HG03280 (cell line): ENCODE measurements around the gene UTP20.
"Not testable (repeated sequence)": the region's sequence is repeated elsewhere in the genome, so short reads cannot be mapped to it uniquely, and the experiment has no call there.

Source experiments
- ATAC-seq: cut with Tn5 transposase; IDR thresholded peaks from one replicate; pipeline ENCODE4 v1.9.1; 2021; ENCODE audit warnings: mild to moderate bottlenecking, moderate library complexity; ENCODE audit not compliant: unreplicated experiment

The UTP20 gene

DNA sequence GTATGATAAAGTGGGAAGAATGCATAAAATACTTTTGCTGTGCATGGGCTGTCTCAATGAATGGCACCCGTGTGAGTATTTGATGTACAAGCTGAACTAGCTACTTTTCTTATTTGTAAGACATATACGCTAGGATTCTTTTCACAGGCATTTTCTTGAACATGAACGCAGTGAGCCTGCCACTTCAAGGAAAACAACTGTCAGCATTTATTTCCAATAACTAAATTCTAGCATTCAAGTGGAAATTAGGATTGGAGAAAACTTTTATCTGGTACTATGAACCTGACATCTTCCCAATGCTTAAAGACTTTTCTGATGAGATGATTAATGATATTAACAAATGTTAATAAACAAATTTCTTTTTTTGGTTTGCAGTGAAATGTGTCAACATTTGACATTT is 45.7 kb downstream of the UTP20 start:
- ATAC-seq: no peak

GRCh38 chr12:101327051-101327450 is 47.1 kb downstream of the UTP20 start:
- ATAC-seq: no peak

DNA sequence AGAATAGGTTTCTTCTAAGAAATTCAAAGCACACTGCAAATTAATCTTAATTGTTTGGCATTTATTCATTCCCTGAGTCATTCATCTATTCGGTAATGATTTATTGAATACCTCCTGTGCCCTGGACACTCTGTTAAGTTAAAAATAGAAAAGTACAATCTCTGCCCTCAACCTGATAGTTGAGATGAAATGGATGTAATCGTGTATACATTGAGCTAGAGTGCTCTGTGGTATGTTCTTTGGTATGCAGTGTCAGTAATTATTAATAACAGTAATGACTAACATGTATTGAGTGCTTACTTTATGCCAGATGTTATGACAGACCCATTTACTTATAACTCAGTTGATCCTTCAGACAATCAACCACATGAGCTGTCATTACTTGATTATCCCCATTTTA is 47.6 kb downstream of the UTP20 start:
- ATAC-seq: no peak

DNA sequence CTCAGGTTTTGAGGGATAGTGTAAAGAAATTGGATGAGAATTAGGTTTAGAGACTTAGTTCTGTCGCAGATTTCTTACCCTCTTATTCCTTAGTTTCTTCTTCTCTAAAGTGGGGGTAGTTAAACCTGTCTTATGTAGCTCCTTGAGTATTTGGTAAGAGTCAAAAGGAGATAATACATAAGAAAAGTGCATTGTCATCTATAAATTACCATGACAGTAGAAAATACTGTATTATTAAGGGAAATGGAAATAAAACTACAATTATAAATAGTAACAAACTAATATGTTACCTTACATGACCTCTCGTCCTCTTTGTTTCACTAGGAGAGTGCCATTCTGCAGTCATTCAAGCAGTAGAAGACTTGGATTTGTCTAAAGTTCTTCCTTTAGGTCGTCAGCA is 49.0 kb downstream of the UTP20 start:
- no peak for ATAC-seq

DNA sequence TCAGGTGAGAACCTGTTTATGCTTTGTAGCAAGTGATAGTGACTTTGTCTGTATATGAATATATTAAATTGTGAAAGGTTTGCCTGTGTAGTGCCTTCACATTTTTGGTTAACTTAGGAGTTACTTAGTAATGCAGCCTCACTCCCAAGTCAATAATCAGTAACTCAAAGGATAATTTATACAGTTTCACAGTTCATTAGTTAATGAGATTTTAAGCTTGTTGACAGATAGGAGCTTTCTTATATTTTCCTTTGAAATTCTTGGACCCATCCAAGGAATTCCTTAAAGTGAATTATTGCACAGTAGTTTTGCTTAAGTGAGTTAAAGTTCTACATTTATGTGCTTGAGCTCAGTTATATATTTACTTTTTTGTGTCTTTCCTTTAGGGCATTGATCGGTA is 50.7 kb downstream of the UTP20 start:
- ATAC-seq: no peak

- no peak for ATAC-seq
Measured at GRCh38 chr12:101336437-101336836, 56.5 kb downstream of the UTP20 start.

DNA sequence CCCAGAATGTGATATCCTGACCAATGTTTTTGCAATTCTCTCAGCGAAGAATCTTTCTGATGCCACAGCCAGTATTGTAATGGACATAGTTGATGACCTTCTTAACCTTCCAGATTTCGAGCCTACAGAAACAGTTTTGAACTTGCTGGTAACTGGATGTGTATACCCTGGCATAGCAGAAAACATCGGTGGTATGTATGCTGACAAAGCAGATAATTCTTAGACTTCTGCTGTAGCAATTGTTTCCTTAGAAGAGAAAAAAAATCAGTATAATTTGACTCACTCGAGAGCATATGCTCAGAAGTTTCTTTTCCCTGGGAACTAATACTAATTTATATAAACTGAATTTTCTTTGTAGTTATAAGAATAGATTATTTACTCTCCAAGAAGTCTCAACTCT is 58.2 kb downstream of the UTP20 start:
- no peak for ATAC-seq

DNA sequence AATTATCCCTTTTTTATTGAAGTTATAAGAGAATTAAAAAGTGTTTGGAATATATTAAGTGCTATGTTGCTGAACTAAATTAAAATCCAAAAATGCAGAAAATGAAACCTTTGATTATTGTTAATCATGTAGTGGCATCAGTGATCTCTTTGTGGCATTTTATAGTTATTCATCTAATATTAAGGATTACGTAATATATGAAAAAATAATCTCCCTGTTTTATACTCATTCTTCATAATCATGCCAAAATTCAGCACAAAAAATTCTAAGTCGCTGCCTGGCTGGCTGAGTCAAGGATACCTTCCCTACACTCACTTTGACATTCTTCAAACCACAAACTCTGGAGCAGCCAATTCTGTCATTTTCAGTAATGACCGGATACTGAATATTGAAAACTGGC is 64.0 kb downstream of the UTP20 start:
- no peak for ATAC-seq

GRCh38 chr12:101351682-101352081 is 71.8 kb downstream of the UTP20 start:
- ATAC-seq: no peak

DNA sequence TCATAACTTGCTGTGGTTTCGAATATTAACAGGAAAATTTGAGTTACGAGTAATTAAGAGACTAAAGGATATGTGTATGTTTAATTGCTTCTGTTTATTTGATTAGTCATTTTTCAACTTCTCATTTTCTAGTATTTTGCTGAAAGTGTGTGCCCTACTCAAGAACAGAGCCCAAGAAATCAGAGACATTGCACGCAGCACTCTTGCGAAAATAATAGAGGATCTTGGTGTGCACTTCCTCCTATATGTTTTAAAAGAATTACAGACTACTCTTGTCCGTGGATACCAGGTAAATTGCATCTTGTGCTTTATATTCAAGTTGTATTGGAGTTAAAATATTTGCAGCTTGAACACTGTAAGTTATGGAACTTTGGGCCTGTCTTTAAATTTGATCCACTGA is 76.9 kb downstream of the UTP20 start:
- no peak for ATAC-seq

DNA sequence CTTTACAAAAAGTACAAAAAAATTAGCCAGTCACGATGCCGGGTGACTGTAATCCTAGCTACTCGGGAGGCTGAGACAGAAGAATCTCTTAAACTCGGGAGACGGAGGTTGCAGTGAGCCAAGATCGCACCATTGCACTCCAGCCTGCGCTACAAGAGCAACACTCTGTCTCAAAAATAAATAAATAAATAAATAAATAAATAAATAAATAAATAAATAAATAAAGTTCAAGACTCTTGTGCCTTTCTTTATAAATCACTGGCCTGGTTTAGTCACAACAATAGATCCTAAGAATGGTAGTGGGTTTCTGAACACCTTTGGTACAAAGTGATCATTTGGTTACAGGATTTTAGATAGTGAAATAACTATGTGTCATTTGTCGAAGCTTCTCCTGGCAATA is 81.5 kb downstream of the UTP20 start:
- ATAC-seq: no peak

- ATAC-seq: no peak
Measured at GRCh38 chr12:101368016-101368415, 88.1 kb downstream of the UTP20 start.

DNA sequence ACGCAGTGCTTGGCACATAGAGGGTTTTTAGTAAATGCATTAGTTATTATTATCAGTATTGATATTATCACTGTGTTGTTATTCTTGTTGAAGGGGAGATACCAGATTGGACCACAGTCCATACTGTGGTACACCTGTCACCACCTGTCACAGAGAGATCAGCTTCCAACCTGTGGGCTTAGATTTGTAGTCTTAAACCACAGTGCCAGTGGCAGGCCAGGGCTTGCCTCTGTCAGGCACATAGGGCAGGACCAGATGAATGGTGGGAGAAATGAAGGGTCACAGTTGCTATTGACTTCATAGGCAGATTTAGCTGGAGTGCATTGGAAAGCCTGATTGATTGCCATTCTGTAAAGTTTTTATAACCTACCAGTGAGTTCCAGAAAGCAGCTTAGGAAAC is 92.5 kb downstream of the UTP20 start:
- no peak for ATAC-seq

- ATAC-seq: no peak
Measured at GRCh38 chr12:101375573-101375972, 95.7 kb downstream of the UTP20 start.

DNA sequence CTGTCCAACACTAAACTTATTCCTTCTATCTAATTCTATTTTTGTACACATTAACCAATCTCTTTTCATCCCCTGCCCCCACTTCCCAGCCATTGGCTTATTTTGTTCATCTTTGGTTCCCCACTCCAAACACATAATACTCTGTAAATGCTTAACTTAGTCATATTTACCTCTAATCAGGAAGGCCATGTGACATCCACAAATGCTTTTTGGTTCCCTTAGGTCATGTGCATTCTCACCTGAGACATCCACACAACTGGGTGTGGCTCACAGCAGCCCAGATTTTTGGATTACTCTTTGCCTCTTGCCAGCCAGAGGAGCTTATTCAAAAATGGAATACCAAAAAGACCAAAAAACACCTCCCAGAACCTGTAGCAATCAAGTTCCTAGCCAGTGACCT is 99.2 kb downstream of the UTP20 start:
- ATAC-seq: no peak

- ATAC-seq: not testable (repeated sequence)
Measured at GRCh38 chr12:101391181-101391580, 111.3 kb downstream of the UTP20 start.

GRCh38 chr12:101407049-101407435 is 127.1 kb downstream of the UTP20 start:
- no peak for ATAC-seq

GRCh38 chr12:101407436-101408345 is 127.8 kb downstream of the UTP20 start, which contains the start of gene ARL1:
TSS of gene ARL1 (minus strand) at chr12:101407772. CDS start at chr12:101407645, 127 bp downstream.
- peak; percentile 79 for ATAC-seq

DNA sequence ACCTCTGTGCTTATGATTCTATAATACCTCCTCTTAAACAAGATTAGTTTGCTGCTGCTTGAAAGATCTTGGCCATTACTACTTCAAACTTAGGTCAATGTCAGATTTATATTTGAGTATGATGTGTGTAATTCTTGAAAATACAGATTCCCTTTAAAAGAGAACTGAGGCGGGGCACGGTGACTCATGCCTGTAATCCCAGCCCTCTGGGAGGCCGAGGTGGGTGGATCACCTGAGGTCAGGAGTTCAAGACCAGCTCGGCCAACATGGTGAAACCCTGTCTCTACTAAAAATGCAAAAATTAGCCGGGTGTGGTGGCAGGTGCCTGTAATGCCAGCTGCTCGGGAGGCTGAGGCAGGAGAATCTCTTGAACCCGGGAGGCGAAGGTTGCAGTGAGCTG is 130.3 kb downstream of the UTP20 start:
- not testable (repeated sequence) for ATAC-seq

DNA sequence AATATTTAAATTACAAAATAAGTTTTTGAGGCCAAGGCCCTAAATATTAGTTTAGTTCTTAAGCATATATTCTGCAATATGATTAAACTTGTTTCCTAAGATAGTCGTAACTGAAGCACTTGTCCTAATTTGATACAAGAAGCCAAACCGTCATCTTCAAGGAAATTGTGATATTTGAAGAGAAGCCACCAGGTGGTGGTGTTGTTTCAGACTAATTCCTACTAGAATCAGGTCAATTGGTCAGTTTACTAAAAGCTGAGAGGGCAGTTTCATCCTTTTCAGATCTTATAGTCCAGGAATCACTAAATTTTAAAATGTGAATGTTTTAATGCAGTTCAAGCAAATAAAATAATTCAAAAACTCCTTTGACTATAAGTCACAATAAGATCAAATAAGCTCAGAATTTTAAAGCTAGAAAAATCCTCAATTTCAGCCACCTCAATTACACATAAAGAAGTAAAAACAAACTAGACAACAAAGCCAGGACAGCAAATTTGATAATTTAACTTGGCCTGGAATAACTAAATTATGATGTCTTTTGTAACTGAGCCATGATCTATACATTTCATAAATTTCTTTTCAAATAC is 134.7 kb downstream of the UTP20 start:
- no peak for ATAC-seq

GRCh38 chr12:101415228-101415627 is 135.3 kb downstream of the UTP20 start:
- no peak for ATAC-seq

DNA sequence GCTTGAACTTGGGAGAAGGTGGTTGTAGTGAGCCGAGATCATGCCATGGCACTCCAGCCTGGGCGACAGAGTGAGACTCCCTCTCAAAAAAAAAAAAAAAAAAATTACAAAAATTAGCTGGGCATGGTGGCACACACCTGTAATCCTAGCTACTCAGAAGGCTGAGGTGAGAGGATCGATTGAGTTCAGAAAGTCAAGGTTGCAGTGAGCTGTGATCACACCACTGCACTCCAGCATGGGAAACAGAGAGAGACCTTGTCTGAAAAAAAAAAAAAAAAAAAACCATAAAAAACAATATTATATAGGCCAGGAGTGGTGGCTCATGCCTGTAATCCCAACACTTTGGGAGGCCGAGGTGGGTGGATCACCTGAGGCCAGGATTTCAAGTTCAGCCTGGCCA is 142.2 kb downstream of the UTP20 start:
- not testable (repeated sequence) for ATAC-seq
